Measurements from ENCODE around the gene CENPP. TPM values are rescaled to one million over a fixed set of nuclear protein-coding genes. Genes with fewer than 3 reads are reported as not detected.

Gene CENPP
- total and polyA plus RNA-seq, 3 experiments from 2014 or later, result 2.5 to 20.9 (median 19.5) TPM

DNA sequence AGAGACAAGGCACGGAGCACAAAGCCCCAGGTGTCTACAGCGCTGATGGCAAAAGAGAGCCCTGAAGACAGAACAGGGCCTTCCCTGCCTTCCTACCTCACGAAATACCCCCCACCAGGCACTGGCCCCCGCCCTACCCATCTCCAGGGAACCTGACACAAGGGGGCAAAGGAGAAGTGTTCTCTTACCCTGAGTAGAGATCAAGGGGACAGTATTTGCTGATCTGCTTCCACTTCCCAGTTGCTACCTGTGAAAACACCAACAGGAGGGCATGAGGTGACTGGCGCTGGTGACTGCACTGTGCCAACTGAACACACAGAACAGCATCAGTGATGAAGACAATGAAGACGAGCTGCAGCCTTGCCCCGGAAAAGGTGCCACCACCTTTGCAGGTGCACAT lies 316.8 kb downstream of the CENPP start:
- H3K27ac ChIP-seq (ENCODE audit: low read depth, low read length), result no peak overlapping the region
- Mint-ChIP-seq H3K4me1 (peaks cover 0 to 2% (median 0%) of the 10 kb centered on the region in 3 donors), H3K9me3 (peaks cover 0 to 11% (median 6%) of the 10 kb centered on the region in 5 donors), H3K27me3 (no peaks in the 10 kb centered on the region), H3K4me3 (no peak overlapping the region), H3K36me3 (peaks cover 43 to 91% (median 45%) of the 10 kb centered on the region in 3 donors), H3K27ac (no peak overlapping the region)
- H3K36me3 ChIP-seq (ENCODE audit: insufficient read depth, low read length), result peaks cover 59% of the 10 kb centered on the region
- POLR2A ChIA-PET, result no interaction called here
- H3K9me3 ChIP-seq (ENCODE audit: low read length), result no peaks in the 10 kb centered on the region
- H3K27me3 ChIP-seq (ENCODE audit: insufficient read depth, low read length, poor library complexity, severe bottlenecking), result no peaks in the 10 kb centered on the region
- CTCF ChIA-PET, result no interaction called here
- DNase-seq, result no peak
- H3K4me3 ChIP-seq (ENCODE audit: low read length), result no peak overlapping the region
- no peaks in the 10 kb centered on the region for H3K4me1 ChIP-seq (ENCODE audit: insufficient read depth, low read length)

DNA sequence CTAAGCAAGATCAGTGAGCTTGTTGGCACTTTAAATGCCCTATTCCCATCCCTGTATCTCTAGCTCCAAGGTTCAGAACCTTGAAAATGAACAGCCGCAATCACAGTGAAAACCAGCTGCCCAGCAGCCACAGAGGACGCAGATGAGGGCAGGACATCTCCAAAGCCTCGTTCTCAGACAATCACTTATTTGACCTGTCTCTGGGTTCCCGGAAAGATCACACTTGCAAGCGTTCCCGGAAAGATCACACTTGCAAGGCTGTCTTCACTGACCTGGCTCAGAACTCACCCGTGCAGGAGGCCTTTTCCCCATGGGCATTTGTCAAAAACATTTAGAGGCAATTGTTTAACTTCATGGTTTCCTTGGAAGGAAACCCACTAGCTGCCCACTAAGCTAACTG lies 318.5 kb downstream of the CENPP start:
- CTCF ChIA-PET, result no interaction called here

DNA sequence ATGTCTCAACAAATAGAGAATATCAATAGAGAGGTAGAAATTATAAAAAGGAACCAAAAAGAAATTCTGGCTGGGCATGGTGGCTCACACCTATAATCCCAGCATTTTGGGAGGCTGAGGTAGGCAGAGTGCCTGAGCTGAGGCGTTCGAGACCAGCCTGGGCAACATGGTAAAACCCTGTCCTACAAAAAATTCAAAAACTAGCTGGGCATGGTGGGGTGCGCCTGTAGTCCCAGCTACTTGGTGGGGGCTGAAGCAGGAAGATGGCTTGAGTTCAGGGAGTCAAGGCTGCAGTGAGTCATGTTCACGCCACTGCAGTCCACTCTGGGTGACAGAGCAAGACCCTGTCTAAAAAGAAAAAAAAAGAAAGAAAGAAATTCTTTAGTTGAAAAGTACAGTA lies 319.3 kb downstream of the CENPP start:
- Mint-ChIP-seq H3K4me3 (no peak overlapping the region), H3K4me1 (peaks cover 0 to 2% (median 0%) of the 10 kb centered on the region in 3 donors), H3K36me3 (peaks cover 50 to 93% (median 52%) of the 10 kb centered on the region in 3 donors), H3K27me3 (no peaks in the 10 kb centered on the region), H3K9me3 (peaks cover 0 to 11% (median 6%) of the 10 kb centered on the region in 5 donors), H3K27ac (peak overlapping the region in 2 of 8 donors; percentile 42 to 57)
- no peaks in the 10 kb centered on the region for H3K4me1 ChIP-seq (ENCODE audit: insufficient read depth, low read length)
- no peak overlapping the region for H3K4me3 ChIP-seq (ENCODE audit: low read length)
- peaks cover 65% of the 10 kb centered on the region for H3K36me3 ChIP-seq (ENCODE audit: insufficient read depth, low read length)
- H3K27me3 ChIP-seq (ENCODE audit: insufficient read depth, low read length, poor library complexity, severe bottlenecking), result no peaks in the 10 kb centered on the region
- DNase-seq, result no peak
- H3K27ac ChIP-seq (ENCODE audit: low read depth, low read length), result no peak overlapping the region
- POLR2A ChIA-PET, result no interaction called here
- H3K9me3 ChIP-seq (ENCODE audit: low read length), result no peaks in the 10 kb centered on the region
- CTCF ChIA-PET, result no interaction called here

More for the DNA sequence above, 318.5 kb downstream of the CENPP start:
- POLR2A ChIA-PET, result no interaction called here
- H3K4me1 Mint-ChIP-seq, result peaks cover 0 to 2% (median 0%) of the 10 kb centered on the region in 3 donors
- Histone ChIP-seq H3K27me3 (ENCODE audit: insufficient read depth, low read length, poor library complexity, severe bottlenecking) (no peaks in the 10 kb centered on the region), H3K4me3 (ENCODE audit: low read length) (no peak overlapping the region), H3K9me3 (ENCODE audit: low read length) (no peaks in the 10 kb centered on the region), H3K27ac (ENCODE audit: low read depth, low read length) (no peak overlapping the region), H3K4me1 (ENCODE audit: insufficient read depth, low read length) (no peaks in the 10 kb centered on the region), H3K36me3 (ENCODE audit: insufficient read depth, low read length) (peaks cover 63% of the 10 kb centered on the region)
- no peaks in the 10 kb centered on the region for H3K27me3 Mint-ChIP-seq
- no peak for DNase-seq
- peaks cover 0 to 11% (median 6%) of the 10 kb centered on the region in 5 donors for H3K9me3 Mint-ChIP-seq
- H3K4me3 Mint-ChIP-seq, result no peak overlapping the region
- peak overlapping the region in 1 of 8 donors; percentile 10 for H3K27ac Mint-ChIP-seq
- peaks cover 49 to 95% (median 52%) of the 10 kb centered on the region in 3 donors for H3K36me3 Mint-ChIP-seq

DNA sequence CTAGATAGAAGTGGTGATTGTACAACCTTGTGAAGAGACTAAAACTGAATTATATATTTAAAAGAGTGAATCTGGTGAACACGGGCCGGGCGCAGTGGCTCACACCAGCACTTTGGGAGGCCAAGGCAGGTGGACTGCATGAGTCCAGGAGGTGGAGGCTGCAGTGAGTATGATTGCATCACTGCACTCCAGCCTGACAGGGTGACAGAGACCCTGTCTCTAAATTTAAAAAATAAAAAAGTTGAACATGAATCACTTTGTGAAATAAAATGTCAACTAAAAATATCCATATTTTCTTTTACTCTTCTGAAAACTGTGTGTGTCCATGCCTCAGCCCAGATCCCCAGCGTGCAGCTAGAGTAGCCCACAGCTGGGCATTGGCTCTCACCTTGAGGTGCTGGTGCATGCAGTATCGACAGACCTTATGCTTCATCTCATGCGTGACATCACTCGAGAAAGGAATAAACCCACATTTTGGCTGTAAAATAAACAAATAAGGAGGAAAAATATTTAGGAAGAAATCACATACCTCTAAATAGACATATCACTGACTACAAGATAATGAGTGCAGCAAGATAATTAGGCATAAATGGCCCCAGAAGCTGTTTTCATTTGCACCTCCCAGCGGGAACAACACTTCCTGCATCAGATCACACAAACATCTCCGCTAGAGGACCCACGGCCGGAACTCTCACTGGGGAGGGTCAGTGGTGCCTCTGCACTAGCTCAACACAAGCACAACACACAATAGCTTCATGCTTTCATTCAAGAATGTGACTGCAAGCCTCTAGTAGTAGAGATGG lies 322.1 kb downstream of the CENPP start:
- Histone ChIP-seq H3K36me3 (ENCODE audit: insufficient read depth, low read length) (peaks cover 44% of the 10 kb centered on the region), H3K4me1 (ENCODE audit: insufficient read depth, low read length) (no peaks in the 10 kb centered on the region), H3K9me3 (ENCODE audit: low read length) (no peaks in the 10 kb centered on the region), H3K4me3 (ENCODE audit: low read length) (no peak overlapping the region), H3K27me3 (ENCODE audit: insufficient read depth, low read length, poor library complexity, severe bottlenecking) (no peaks in the 10 kb centered on the region), H3K27ac (ENCODE audit: low read depth, low read length) (no peak overlapping the region)
- H3K9me3 Mint-ChIP-seq, result peaks cover 0 to 11% (median 6%) of the 10 kb centered on the region in 5 donors
- H3K27ac Mint-ChIP-seq, result peak overlapping the region in 2 of 8 donors; percentile 55 to 58
- peaks cover 0 to 4% (median 2%) of the 10 kb centered on the region in 3 donors for H3K4me1 Mint-ChIP-seq
- POLR2A ChIA-PET, result no interaction called here
- H3K4me3 Mint-ChIP-seq, result no peak overlapping the region
- no peak for DNase-seq
- CTCF ChIA-PET, result no interaction called here
- H3K36me3 Mint-ChIP-seq, result peaks cover 45 to 88% (median 49%) of the 10 kb centered on the region in 3 donors
- no peaks in the 10 kb centered on the region for H3K27me3 Mint-ChIP-seq

DNA sequence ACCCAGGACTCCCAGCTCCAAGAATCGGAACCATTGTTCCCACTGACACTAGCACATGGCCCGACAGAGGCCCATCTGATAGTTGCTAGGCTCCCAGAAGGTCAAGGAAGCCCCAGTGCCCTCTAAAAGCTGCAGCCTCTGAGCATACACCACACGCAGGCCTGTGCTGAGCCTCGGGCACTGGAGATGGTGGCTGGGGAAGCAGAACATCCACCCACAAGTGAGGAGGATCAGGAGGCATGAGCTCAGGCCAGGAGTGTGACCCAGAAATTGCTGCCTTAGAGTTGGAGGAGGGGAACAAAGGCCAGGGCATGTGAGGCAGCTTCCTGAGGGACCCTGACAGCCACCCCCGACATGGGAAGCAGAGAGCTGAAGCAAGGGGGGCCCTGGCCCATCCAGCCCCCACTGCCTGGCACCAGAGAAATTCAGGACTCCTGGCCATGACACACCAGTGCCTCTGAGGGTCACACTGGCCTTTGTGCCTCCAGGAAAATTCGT lies 322.8 kb downstream of the CENPP start:
- H3K27me3 Mint-ChIP-seq, result no peaks in the 10 kb centered on the region
- H3K4me1 Mint-ChIP-seq, result peaks cover 0 to 5% (median 3%) of the 10 kb centered on the region in 3 donors
- H3K4me3 Mint-ChIP-seq, result no peak overlapping the region
- no peaks in the 10 kb centered on the region for H3K27me3 ChIP-seq (ENCODE audit: insufficient read depth, low read length, poor library complexity, severe bottlenecking)
- ChIA-PET POLR2A (no interaction called here), CTCF (no interaction called here)
- peak overlapping the region in 1 of 8 donors; percentile 40 for H3K27ac Mint-ChIP-seq
- H3K27ac ChIP-seq (ENCODE audit: low read depth, low read length), result no peak overlapping the region
- H3K36me3 ChIP-seq (ENCODE audit: insufficient read depth, low read length), result peaks cover 41% of the 10 kb centered on the region
- peaks cover 45 to 87% (median 47%) of the 10 kb centered on the region in 3 donors for H3K36me3 Mint-ChIP-seq
- H3K4me3 ChIP-seq (ENCODE audit: low read length), result no peak overlapping the region
- no peaks in the 10 kb centered on the region for H3K9me3 ChIP-seq (ENCODE audit: low read length)
- H3K4me1 ChIP-seq (ENCODE audit: insufficient read depth, low read length), result no peaks in the 10 kb centered on the region
- DNase-seq, result no peak
- peaks cover 0 to 11% (median 6%) of the 10 kb centered on the region in 5 donors for H3K9me3 Mint-ChIP-seq

DNA sequence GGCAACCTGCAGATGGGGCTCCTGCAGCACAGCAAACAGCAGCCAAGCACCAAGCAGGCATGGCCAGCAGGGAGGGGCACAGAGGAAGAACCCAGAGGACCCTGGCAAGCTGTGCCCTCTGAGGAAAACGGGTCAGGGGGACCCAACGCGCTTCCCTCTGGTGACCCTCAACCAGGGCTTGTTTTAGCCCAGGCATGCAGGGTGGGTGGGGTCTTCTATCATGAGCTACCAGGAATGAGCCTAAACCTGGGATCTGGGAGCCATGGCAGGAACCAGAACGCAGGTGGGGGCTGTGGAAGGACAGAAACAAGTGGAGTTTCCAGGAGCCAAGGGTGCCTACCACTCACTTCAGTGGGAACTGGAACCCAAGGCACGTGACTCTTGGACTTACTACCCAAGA lies 323.3 kb downstream of the CENPP start:
- Mint-ChIP-seq H3K27me3 (no peaks in the 10 kb centered on the region), H3K9me3 (peaks cover 0 to 11% (median 6%) of the 10 kb centered on the region in 5 donors), H3K4me1 (peaks cover 0 to 5% (median 3%) of the 10 kb centered on the region in 3 donors), H3K36me3 (peaks cover 43 to 87% (median 43%) of the 10 kb centered on the region in 3 donors), H3K27ac (no peak overlapping the region), H3K4me3 (no peak overlapping the region)
- Histone ChIP-seq H3K9me3 (ENCODE audit: low read length) (no peaks in the 10 kb centered on the region), H3K27me3 (ENCODE audit: insufficient read depth, low read length, poor library complexity, severe bottlenecking) (no peaks in the 10 kb centered on the region), H3K4me1 (ENCODE audit: insufficient read depth, low read length) (no peaks in the 10 kb centered on the region), H3K27ac (ENCODE audit: low read depth, low read length) (no peak overlapping the region), H3K4me3 (ENCODE audit: low read length) (no peak overlapping the region), H3K36me3 (ENCODE audit: insufficient read depth, low read length) (peaks cover 37% of the 10 kb centered on the region)
- DNase-seq, result no peak
- ChIA-PET CTCF (no interaction called here), POLR2A (no interaction called here)

DNA sequence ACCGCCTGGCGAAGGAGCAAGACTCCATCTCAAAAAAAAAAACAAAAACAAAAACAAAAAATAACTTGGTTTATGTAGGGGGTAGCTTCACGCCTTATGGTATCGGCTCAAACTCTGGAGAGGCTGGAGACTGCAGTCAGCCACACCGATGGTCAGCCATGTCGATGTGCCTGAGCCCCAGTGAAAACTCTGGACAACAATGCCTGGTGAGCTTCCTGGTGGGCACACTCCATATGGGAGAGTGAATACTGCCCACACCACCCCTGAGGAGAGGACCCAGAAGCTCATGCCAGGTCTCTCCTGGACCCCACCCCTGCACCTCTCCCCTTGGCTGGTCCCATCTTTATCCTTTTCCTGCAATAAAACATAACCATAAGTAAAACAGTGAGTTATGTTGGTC lies 324.5 kb downstream of the CENPP start:
- Histone ChIP-seq H3K27ac (ENCODE audit: low read depth, low read length) (no peak overlapping the region), H3K9me3 (ENCODE audit: low read length) (no peaks in the 10 kb centered on the region), H3K27me3 (ENCODE audit: insufficient read depth, low read length, poor library complexity, severe bottlenecking) (no peaks in the 10 kb centered on the region), H3K4me1 (ENCODE audit: insufficient read depth, low read length) (no peaks in the 10 kb centered on the region), H3K36me3 (ENCODE audit: insufficient read depth, low read length) (peaks cover 28% of the 10 kb centered on the region), H3K4me3 (ENCODE audit: low read length) (no peak overlapping the region)
- ChIA-PET POLR2A (no interaction called here), CTCF (interaction anchor here (0.9 kb wide), 1 partner anchor 15 kb away, joined by 3 read pairs; no protein-coding TSS in a partner anchor)
- H3K36me3 Mint-ChIP-seq, result peaks cover 31 to 86% (median 34%) of the 10 kb centered on the region in 3 donors
- H3K27me3 Mint-ChIP-seq, result no peaks in the 10 kb centered on the region
- DNase-seq, result no peak
- H3K4me3 Mint-ChIP-seq, result no peak overlapping the region
- H3K4me1 Mint-ChIP-seq, result peaks cover 0 to 5% (median 3%) of the 10 kb centered on the region in 3 donors
- H3K27ac Mint-ChIP-seq, result no peak overlapping the region
- H3K9me3 Mint-ChIP-seq, result peaks cover 0 to 9% (median 6%) of the 10 kb centered on the region in 5 donors
